Activated naive CD4-positive, alpha-beta T cell treated with anti-CD3 and anti-CD28 coated beads for 36 hours (primary cell): ENCODE data around the gene CACTIN. TPM values are rescaled to one million over a fixed set of nuclear protein-coding genes. Genes with fewer than 3 reads are reported as not detected.
"Not testable (repeated sequence)": the region's sequence is repeated elsewhere in the genome, so short reads cannot be mapped to it uniquely, and the experiment has no call there.

Source experiments
- CTCF ChIA-PET: fragments of 350-600 bp; sonication (Branson Sonifier 250); formaldehyde crosslinking; loops from one replicate; lab custom pipeline; 2021; ENCODE audit warnings: antibody characterized with exemption; lab: Charles Lee
- DNase-seq: peaks from one replicate; pipeline ENCODE4 v3.0.0-alpha.2; 2020
- H3K27ac Mint-ChIP-seq: one replicate; pipeline ENCODE4 v1.8.0; 2021; ENCODE audit warnings: mild to moderate bottlenecking, mixed read lengths
- H3K27me3 Mint-ChIP-seq: one replicate; pipeline ENCODE4 v1.8.0; 2021; ENCODE audit warnings: low read depth, mixed read lengths
- H3K36me3 Mint-ChIP-seq: one replicate; pipeline ENCODE4 v1.8.0; 2021; ENCODE audit warnings: low read depth, mixed read lengths
- H3K4me1 Mint-ChIP-seq: one replicate; pipeline ENCODE4 v1.8.0; 2021; ENCODE audit warnings: low read depth, mixed read lengths
- H3K4me3 Mint-ChIP-seq: one replicate; pipeline ENCODE4 v1.8.0; 2021; ENCODE audit warnings: mild to moderate bottlenecking, moderate library complexity, mixed read lengths
- H3K9me3 Mint-ChIP-seq: one replicate; pipeline ENCODE4 v1.8.0; 2021; ENCODE audit warnings: mixed read lengths
- intact Hi-C: fragments of 100-400 bp; cut with micrococcal nuclease; formaldehyde crosslinking; loops from one replicate; pipeline ENCODE4 v1.15.1; 2023
- total RNA-seq, 2 experiments: library from RNA; stranded (reverse); gene quantifications; one replicate each; pipeline ENCODE4 v1.2.3, GENCODE V29; 2021

Gene CACTIN
- total RNA-seq, 2 experiments from 2014 or later, result 24.6 to 27.0 TPM

- no peak for DNase-seq
- CTCF ChIA-PET, result no interaction called here
- Mint-ChIP-seq H3K27me3 (no peaks in the 10 kb centered on the region), H3K4me3 (no peak overlapping the region), H3K36me3 (peaks cover 3% of the 10 kb centered on the region), H3K27ac (no peak overlapping the region), H3K9me3 (no peaks in the 10 kb centered on the region), H3K4me1 (no peaks in the 10 kb centered on the region)
- intact Hi-C loops, result no loop called here
These were observed 12.9 kb upstream of the CACTIN start for GRCh38 chr19:3639479-3639878.

- DNase-seq, result no peak
- CTCF ChIA-PET, result no interaction called here
- intact Hi-C loops, result no loop called here
These were observed 11.9 kb upstream of the CACTIN start for GRCh38 chr19:3638208-3639193.

GRCh38 chr19:3637621-3638020 is 11.0 kb upstream of the CACTIN start:
- Mint-ChIP-seq H3K4me3 (no peak overlapping the region), H3K36me3 (peaks cover 3% of the 10 kb centered on the region), H3K27ac (no peak overlapping the region), H3K4me1 (no peaks in the 10 kb centered on the region), H3K9me3 (no peaks in the 10 kb centered on the region), H3K27me3 (no peaks in the 10 kb centered on the region)
- CTCF ChIA-PET, result no interaction called here
- no peak for DNase-seq
- intact Hi-C loops, result no loop called here

More at GRCh38 chr19:3638208-3639193, 11.9 kb upstream of the CACTIN start:
- no peaks in the 10 kb centered on the region for H3K27me3 Mint-ChIP-seq
- H3K4me1 Mint-ChIP-seq, result no peaks in the 10 kb centered on the region
- no peak overlapping the region for H3K27ac Mint-ChIP-seq
- H3K4me3 Mint-ChIP-seq, result no peak overlapping the region
- H3K9me3 Mint-ChIP-seq, result no peaks in the 10 kb centered on the region
- peaks cover 3% of the 10 kb centered on the region for H3K36me3 Mint-ChIP-seq

- DNase-seq, result no peak
- CTCF ChIA-PET, result no interaction called here
- no peaks in the 10 kb centered on the region for H3K27me3 Mint-ChIP-seq
- intact Hi-C loops, result no loop called here
- H3K9me3 Mint-ChIP-seq, result no peaks in the 10 kb centered on the region
- H3K4me1 Mint-ChIP-seq, result no peaks in the 10 kb centered on the region
- peaks cover 3% of the 10 kb centered on the region for H3K36me3 Mint-ChIP-seq
- H3K4me3 Mint-ChIP-seq, result no peak overlapping the region
- no peak overlapping the region for H3K27ac Mint-ChIP-seq
These were observed 10.4 kb upstream of the CACTIN start for GRCh38 chr19:3636962-3637361.

- no peaks in the 10 kb centered on the region for H3K27me3 Mint-ChIP-seq
- no peak overlapping the region for H3K27ac Mint-ChIP-seq
- CTCF ChIA-PET, result no interaction called here
- peaks cover 3% of the 10 kb centered on the region for H3K36me3 Mint-ChIP-seq
- no peak overlapping the region for H3K4me3 Mint-ChIP-seq
- H3K9me3 Mint-ChIP-seq, result no peaks in the 10 kb centered on the region
- H3K4me1 Mint-ChIP-seq, result no peaks in the 10 kb centered on the region
- DNase-seq, result no peak
- intact Hi-C loops, result no loop called here
These were observed 9.9 kb upstream of the CACTIN start for GRCh38 chr19:3636506-3636905.

- no peaks in the 10 kb centered on the region for H3K27me3 Mint-ChIP-seq
- H3K36me3 Mint-ChIP-seq, result peaks cover 3% of the 10 kb centered on the region
- DNase-seq, result no peak
- no peak overlapping the region for H3K4me3 Mint-ChIP-seq
- H3K4me1 Mint-ChIP-seq, result no peaks in the 10 kb centered on the region
- CTCF ChIA-PET, result no interaction called here
- no peak overlapping the region for H3K27ac Mint-ChIP-seq
- no peaks in the 10 kb centered on the region for H3K9me3 Mint-ChIP-seq
- intact Hi-C loops, result no loop called here
These were observed 8.0 kb upstream of the CACTIN start for GRCh38 chr19:3634496-3635045.

- no peaks in the 10 kb centered on the region for H3K27me3 Mint-ChIP-seq
- H3K4me3 Mint-ChIP-seq, result no peak overlapping the region
- intact Hi-C loops, result no loop called here
- DNase-seq, result no peak
- CTCF ChIA-PET, result no interaction called here
- H3K4me1 Mint-ChIP-seq, result no peaks in the 10 kb centered on the region
- H3K27ac Mint-ChIP-seq, result no peak overlapping the region
- peaks cover 2% of the 10 kb centered on the region for H3K36me3 Mint-ChIP-seq
- no peaks in the 10 kb centered on the region for H3K9me3 Mint-ChIP-seq
These were observed 7.0 kb upstream of the CACTIN start for GRCh38 chr19:3633559-3633988.

- Mint-ChIP-seq H3K9me3 (no peaks in the 10 kb centered on the region), H3K27ac (no peak overlapping the region), H3K4me1 (no peaks in the 10 kb centered on the region), H3K36me3 (no peaks in the 10 kb centered on the region), H3K27me3 (no peaks in the 10 kb centered on the region), H3K4me3 (no peak overlapping the region)
- intact Hi-C loops, result no loop called here
- DNase-seq, result no peak
- CTCF ChIA-PET, result no interaction called here
These were observed 6.4 kb upstream of the CACTIN start for GRCh38 chr19:3632739-3633558.

GRCh38 chr19:3632098-3632497 is 5.5 kb upstream of the CACTIN start:
- H3K9me3 Mint-ChIP-seq, result no peaks in the 10 kb centered on the region
- H3K4me3 Mint-ChIP-seq, result no peak overlapping the region
- DNase-seq, result no peak
- H3K27me3 Mint-ChIP-seq, result no peaks in the 10 kb centered on the region
- intact Hi-C loops, result no loop called here
- CTCF ChIA-PET, result no interaction called here
- H3K27ac Mint-ChIP-seq, result no peak overlapping the region
- H3K4me1 Mint-ChIP-seq, result peaks cover 3% of the 10 kb centered on the region
- H3K36me3 Mint-ChIP-seq, result no peaks in the 10 kb centered on the region

GRCh38 chr19:3631053-3631861 is 4.7 kb upstream of the CACTIN start:
- no peaks in the 10 kb centered on the region for H3K36me3 Mint-ChIP-seq
- DNase-seq, result no peak
- no peak overlapping the region for H3K4me3 Mint-ChIP-seq
- no peak overlapping the region for H3K27ac Mint-ChIP-seq
- intact Hi-C loops, result no loop called here
- no peaks in the 10 kb centered on the region for H3K27me3 Mint-ChIP-seq
- H3K4me1 Mint-ChIP-seq, result peaks cover 9% of the 10 kb centered on the region
- CTCF ChIA-PET, result no interaction called here
- no peaks in the 10 kb centered on the region for H3K9me3 Mint-ChIP-seq

- not testable (repeated sequence) for H3K27me3 Mint-ChIP-seq, H3K36me3 Mint-ChIP-seq, H3K9me3 Mint-ChIP-seq, H3K4me3 Mint-ChIP-seq, DNase-seq, H3K27ac Mint-ChIP-seq
- H3K4me1 Mint-ChIP-seq, result peaks cover 29% of the 10 kb centered on the region
- CTCF ChIA-PET, result interaction anchor here (0.7 kb wide), 2 partner anchors 325 to 1803 kb away, joined by 3 to 4 read pairs; no protein-coding TSS in a partner anchor
- intact Hi-C loops, result loop anchor here (5.0 kb wide), 1 partner anchor 439 kb away; the partner anchor contains the start of gene ZBTB7A
These were observed 2.2 kb upstream of the CACTIN start for GRCh38 chr19:3628766-3629165.
